Psoas muscle (tissue), 8 donors: ENCODE data around the gene OR13J1. TPM values are rescaled to one million over a fixed set of nuclear protein-coding genes. Genes with fewer than 3 reads are reported as not detected.
A peak's percentile ranks its signal among the peaks of the same experiment; 100 is the strongest.

Experiments used
- ATAC-seq, 4 donors: fragments of 200-7000 bp; cut with Tn5 transposase; one replicate each; pipeline ENCODE4 v1.9.1; 2020; ENCODE audit warnings: moderate library complexity in 3 of 4, mild to moderate bottlenecking in 2 of 4
- DNase-seq, 2 donors: peaks; one replicate each; pipeline ENCODE4 v3.0.0-alpha.2; 2020
- H3K27ac ChIP-seq: fragments of 200-600 bp; one replicate; pipeline ENCODE4 v1.8.0; 2022
- H3K27me3 ChIP-seq, 3 donors: fragments of 200-600 bp in 1 of 3; one replicate each; pipeline versions ENCODE4 v1.6.1 to v1.8.0; 2013 to 2022; ENCODE audit warnings: low read length in 2 of 3, mild to moderate bottlenecking in 2 of 3, moderate library complexity in 1 of 3; ENCODE audit not compliant: insufficient read depth in 3 of 3
- H3K36me3 ChIP-seq, 2 donors: fragments of 200-600 bp in 1 of 2; one replicate each; pipeline versions ENCODE4 v1.6.1 to v1.8.0; 2013 to 2022; ENCODE audit warnings: low read depth in 1 of 2, mild to moderate bottlenecking in 1 of 2, moderate library complexity in 1 of 2; ENCODE audit not compliant: insufficient read depth in 1 of 2
- H3K4me1 ChIP-seq: fragments of 200-600 bp; one replicate; pipeline ENCODE4 v1.8.0; 2022
- H3K4me3 ChIP-seq: fragments of 200-600 bp; one replicate; pipeline ENCODE4 v1.8.0; 2022; ENCODE audit warnings: mild to moderate bottlenecking
- H3K9me3 ChIP-seq: fragments of 200-600 bp; one replicate; pipeline ENCODE4 v1.8.0; 2022
- WGBS, 3 donors: extraction: QIAGEN DNeasy Blood & Tissue Kit; methylation state at CpG; one replicate each; pipeline versions ENCODE4 v1.1.6 to v1.1.7; 2013; 5-methylcytosine and 5-hydroxymethylcytosine counted together
- intact Hi-C, 2 donors: fragments of 100-400 bp; cut with DNase I; formaldehyde crosslinking; loops; one replicate each; pipeline versions ENCODE4 v1.11.0 to v1.14.2; 2022
- polyA plus RNA-seq, 3 donors: library from polyadenylated mRNA; stranded (reverse); fragments of 200-250 nt; gene quantifications; one replicate each; pipeline ENCODE4 v1.2.3, GENCODE V29; 2013
- total RNA-seq, 4 donors: library from RNA; stranded (reverse); fragmentation: NEBNext Ultra II Directional in 2 of 4; extraction: Animal tissue kit (Norgen Biotek cat#: 25700) in 2 of 4; gene quantifications; one replicate each; pipeline versions ENCODE4 v1.2.1 to v1.2.4, GENCODE V29; 2021 to 2023
- TF ChIP-seq, protein P1 (sequence below): fragments of 200-600 bp; IDR thresholded peaks from one replicate; pipeline ENCODE4 v1.8.0; 2022; ENCODE audit warnings: antibody characterized with exemption
- donor health status: healthy with polysubstance abuse.
- donor health status: DM: no; HTN: no; CAD: no; lungs with moderate emphysema.
- donor health status: Bipolar disorder and iron deficiency.
- donor health status: healthy.
- donor health status: DM: yes; HTN: yes; CAD: no.
- donor health status: DM: no; HTN: no; CAD: no.
- donor health status: DM: no; HTN: no; CAD: no.
- donor health status: DM: yes; HTN: yes; CAD: no.

OR13J1 gene
- total and polyA plus RNA-seq, 7 donors: not detected

GRCh38 chr9:35854091-35854762 lies 16.0 kb downstream of the OR13J1 start:
- TF ChIP-seq, protein P1, sequence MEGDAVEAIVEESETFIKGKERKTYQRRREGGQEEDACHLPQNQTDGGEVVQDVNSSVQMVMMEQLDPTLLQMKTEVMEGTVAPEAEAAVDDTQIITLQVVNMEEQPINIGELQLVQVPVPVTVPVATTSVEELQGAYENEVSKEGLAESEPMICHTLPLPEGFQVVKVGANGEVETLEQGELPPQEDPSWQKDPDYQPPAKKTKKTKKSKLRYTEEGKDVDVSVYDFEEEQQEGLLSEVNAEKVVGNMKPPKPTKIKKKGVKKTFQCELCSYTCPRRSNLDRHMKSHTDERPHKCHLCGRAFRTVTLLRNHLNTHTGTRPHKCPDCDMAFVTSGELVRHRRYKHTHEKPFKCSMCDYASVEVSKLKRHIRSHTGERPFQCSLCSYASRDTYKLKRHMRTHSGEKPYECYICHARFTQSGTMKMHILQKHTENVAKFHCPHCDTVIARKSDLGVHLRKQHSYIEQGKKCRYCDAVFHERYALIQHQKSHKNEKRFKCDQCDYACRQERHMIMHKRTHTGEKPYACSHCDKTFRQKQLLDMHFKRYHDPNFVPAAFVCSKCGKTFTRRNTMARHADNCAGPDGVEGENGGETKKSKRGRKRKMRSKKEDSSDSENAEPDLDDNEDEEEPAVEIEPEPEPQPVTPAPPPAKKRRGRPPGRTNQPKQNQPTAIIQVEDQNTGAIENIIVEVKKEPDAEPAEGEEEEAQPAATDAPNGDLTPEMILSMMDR: no peak
- H3K27me3 ChIP-seq: no peaks in the 10 kb centered on the region
- H3K4me3 ChIP-seq: no peak overlapping the region
- no peak for DNase-seq
- H3K36me3 ChIP-seq: peaks cover 0 to 14% of the 10 kb centered on the region in 2 donors
- H3K9me3 ChIP-seq: no peaks in the 10 kb centered on the region
- 84 to 88% (median 88%) methylated on average over 7 of the region's 7 CpGs for WGBS, 3 donors
- H3K4me1 ChIP-seq: no peaks in the 10 kb centered on the region
- intact Hi-C loops: loop anchor here in 1 of 2 donors (5.0 kb wide), 1 partner anchor 48 kb away; no protein-coding TSS in a partner anchor
- ATAC-seq: no peak
- no peak overlapping the region for H3K27ac ChIP-seq

DNA sequence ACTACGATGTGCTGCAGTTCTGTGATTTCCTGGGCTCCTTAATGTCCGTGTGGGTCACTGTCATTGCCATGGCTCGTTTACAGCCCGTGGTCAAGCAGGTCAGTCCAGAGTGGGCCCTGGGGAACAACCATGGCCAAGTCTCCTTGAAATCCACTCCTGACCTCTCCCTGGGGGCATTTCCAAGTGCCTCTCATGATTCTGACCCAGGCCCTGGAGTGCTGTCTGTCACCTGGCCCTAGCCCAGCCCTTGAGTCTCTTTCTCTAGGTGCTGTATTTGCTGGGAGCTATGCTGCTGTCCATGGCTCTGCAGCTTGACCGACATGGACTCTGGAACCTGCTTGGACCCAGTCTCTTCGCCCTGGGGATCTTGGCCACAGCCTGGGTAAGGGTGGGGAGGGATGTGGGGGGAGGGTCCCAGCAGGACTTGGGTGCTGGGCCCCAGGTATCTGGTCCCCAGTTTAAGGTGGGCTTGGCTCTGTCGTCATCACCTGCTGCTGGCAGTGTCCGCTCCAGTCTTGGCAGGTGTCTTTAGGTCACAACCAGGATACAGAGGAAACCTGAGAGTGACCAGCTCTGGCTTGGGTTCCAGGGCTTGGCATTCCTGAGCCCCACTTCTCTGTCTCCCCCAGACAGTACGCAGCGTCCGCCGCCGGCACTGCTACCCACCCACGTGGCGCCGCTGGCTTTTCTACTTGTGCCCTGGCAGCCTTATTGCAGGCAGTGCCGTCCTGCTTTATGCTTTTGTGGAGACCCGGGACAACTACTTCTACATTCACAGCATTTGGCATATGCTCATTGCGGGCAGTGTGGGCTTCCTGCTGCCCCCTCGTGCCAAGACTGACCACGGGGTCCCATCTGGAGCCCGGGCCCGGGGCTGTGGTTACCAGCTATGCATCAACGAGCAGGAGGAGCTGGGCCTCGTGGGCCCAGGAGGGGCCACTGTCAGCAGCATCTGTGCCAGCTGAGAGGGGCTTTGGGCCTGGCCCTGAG lies 17.0 kb downstream of the OR13J1 start:
- Histone ChIP-seq H3K27ac (no peak overlapping the region), H3K9me3 (no peaks in the 10 kb centered on the region), H3K27me3 (no peaks in the 10 kb centered on the region), H3K4me3 (no peak overlapping the region), H3K36me3 (peaks cover 0 to 14% of the 10 kb centered on the region in 2 donors), H3K4me1 (peaks cover 7% of the 10 kb centered on the region)
- intact Hi-C loops: loop anchor here in 1 of 2 donors (5.0 kb wide), 1 partner anchor 49 kb away; no protein-coding TSS in a partner anchor
- TF ChIP-seq, protein P1: no peak
- 83 to 88% (median 87%) methylated on average over 25 of the region's 25 CpGs for WGBS, 3 donors
- DNase-seq (no peak), ATAC-seq (no peak)

- intact Hi-C loops: loop anchor here in 1 of 2 donors (5.0 kb wide), 1 partner anchor 50 kb away; no protein-coding TSS in a partner anchor
- H3K4me3 ChIP-seq: no peak overlapping the region
- no peaks in the 10 kb centered on the region for H3K9me3 ChIP-seq
- no peaks in the 10 kb centered on the region for H3K27me3 ChIP-seq
- no peak for ATAC-seq
- TF ChIP-seq, protein P1: no peak
- no peak for DNase-seq
- peaks cover 0 to 14% of the 10 kb centered on the region in 2 donors for H3K36me3 ChIP-seq
- WGBS, 3 donors: 86 to 93% (median 86%) methylated on average over 2 of the region's 2 CpGs
- peaks cover 16% of the 10 kb centered on the region for H3K4me1 ChIP-seq
- no peak overlapping the region for H3K27ac ChIP-seq
Measured at GRCh38 chr9:35852267-35852815, 17.9 kb downstream of the OR13J1 start.

- intact Hi-C loops: no loop called here
- ATAC-seq (peak; percentile 96 to 98 (median 96)), DNase-seq (no peak)
- Histone ChIP-seq H3K4me1 (peaks cover 36% of the 10 kb centered on the region), H3K9me3 (no peaks in the 10 kb centered on the region), H3K36me3 (peaks cover 0 to 16% of the 10 kb centered on the region in 2 donors), H3K27me3 (no peaks in the 10 kb centered on the region), H3K4me3 (peak overlapping the region; percentile 16), H3K27ac (peak overlapping the region; percentile 84)
- TF ChIP-seq, protein P1: no peak
- WGBS, 3 donors: 45 to 55% (median 45%) methylated on average over 4 of the region's 4 CpGs
Measured at GRCh38 chr9:35847792-35848572, 22.2 kb downstream of the OR13J1 start.
